ENCODE results near the gene DKKL1. TPM values are rescaled to one million over a fixed set of nuclear protein-coding genes. Genes with fewer than 3 reads are reported as not detected.

DKKL1 gene
- total RNA-seq, 1 experiment from 2014 or later = 1.0 TPM

- intact Hi-C loops (cut with micrococcal nuclease) = no loop called here
- no TSS peak for BruUV-seq (replicated peaks)
- Histone ChIP-seq H3K27ac (ENCODE audit: low read depth, low read length) (no peak overlapping the region), H3K9ac (ENCODE audit: low read length) (no peak overlapping the region), H4K20me1 (ENCODE audit: insufficient read depth) (no peaks in the 10 kb centered on the region), H3K9me2 (ENCODE audit: insufficient read depth) (no peaks in the 10 kb centered on the region), H2AFZ (ENCODE audit: low read depth, low read length, poor library complexity, severe bottlenecking) (no peak overlapping the region), H3K9me3 (ENCODE audit: control insufficient read depth in 1 of 2, insufficient read depth in 1 of 2, low read depth in 1 of 2, low read length in 2 of 2) (no peaks in the 10 kb centered on the region), H3K27me3 (ENCODE audit: insufficient read depth, low read length) (no peaks in the 10 kb centered on the region), H3K4me2 (ENCODE audit: low read length) (0 out of 2 replicates have a peak overlapping the region, but pooled peaks have one; percentile 12), H3K4me3 (replicated peaks in 1 of 2; ENCODE audit: low read depth in 1 of 2, low read length in 2 of 2) (no peak overlapping the region), H3K79me2 (ENCODE audit: insufficient read depth, low read length) (no peaks in the 10 kb centered on the region), H3K36me3 (ENCODE audit: control insufficient read depth in 1 of 2, insufficient read depth in 2 of 2, low read length in 2 of 2) (no peaks in the 10 kb centered on the region), H3K4me1 (ENCODE audit: control insufficient read depth in 1 of 2, insufficient read depth in 2 of 2, low read length in 2 of 2) (peaks cover 2 to 15% of the 10 kb centered on the region in 2 experiments; a peak in 1 of 4 replicates)
- ChIA-PET POLR2A (interaction anchor here (1.0 to 1.1 kb wide), 2 partner anchors 17 to 44 kb away, joined by 3 to 5 read pairs; partner anchors contain the start of gene ALDH16A1), RAD21 (ENCODE audit: low non-redundant PET in 1 of 2, low total read pairs in 2 of 2, uncharacterized antibody in 2 of 2, unreplicated experiment in 2 of 2) (no interaction called here), CTCF (interaction anchor here (2.0 kb wide), 1 partner anchor 18 kb away, joined by 5 read pairs; no protein-coding TSS in a partner anchor)
- TF ChIP-seq SIN3A (IDR thresholded peaks at IDR 0.05; ENCODE audit: low read depth) (no peak), ATF3 (IDR thresholded peaks at IDR 0.05) (no peak), ZFX (IDR thresholded peaks at IDR 0.05) (no peak), ELF1 (IDR thresholded peaks at IDR 0.05; ENCODE audit: borderline replicate concordance, low read depth) (no peak), SRF (IDR thresholded peaks at IDR 0.05; ENCODE audit: low read depth) (no peak), EZH2phosphoT487 (IDR thresholded peaks at IDR 0.05; ENCODE audit: borderline replicate concordance) (no peak), CBX3 (IDR thresholded peaks at IDR 0.05; ENCODE audit: low read depth) (no peak), POLR2A (IDR thresholded peaks at IDR 0.05; ENCODE audit: borderline replicate concordance, extremely low read depth, insufficient read depth, insufficient read length) (no peak), POLR2AphosphoS5 (IDR thresholded peaks at IDR 0.05; ENCODE audit: low read depth, low read length) (no peak), CEBPB (IDR thresholded peaks at IDR 0.05; ENCODE audit: low read depth) (no peak), ZNF274 (IDR thresholded peaks at IDR 0.05; ENCODE audit: low read depth, low read length) (no peak), YY1 (IDR thresholded peaks at IDR 0.05; ENCODE audit: extremely low read depth, insufficient replicate concordance, low read depth, low read length) (no peak), REST (IDR thresholded peaks at IDR 0.05; ENCODE audit: low read depth) (no peak)
- no peak for DNase-seq (ENCODE audit: low read depth, low spot score)
- no peak for ATAC-seq
These were observed 45.9 kb downstream of the DKKL1 start for GRCh38 chr19:49409441-49410029.
